Esophagus squamous epithelium (tissue), 5 donors: ENCODE results near the gene UNCX. TPM values are rescaled to one million over a fixed set of nuclear protein-coding genes. Genes with fewer than 3 reads are reported as not detected.

ENCODE experiments used
- DNase-seq: peaks from one replicate; lab custom pipeline; 2025; lab: John Stamatoyannopoulos, UW
- H3K27ac ChIP-seq, 4 donors: fragments of 200-600 bp; sonication (generic); one replicate each; pipeline ENCODE4 v1.5.1; 2016 to 2019; ENCODE audit warnings: mild to moderate bottlenecking in 1 of 4
- H3K27me3 ChIP-seq, 4 donors: fragments of 200-600 bp; sonication (generic); 1 replicate in 3 of 4; 2 replicates in 1 of 4; pipeline versions ENCODE4 v1.5.1 to v1.6.0; 2017 to 2021; ENCODE audit warnings: antibody characterized with exemption in 1 of 4
- H3K36me3 ChIP-seq, 3 donors: fragments of 200-600 bp; sonication (generic); one replicate each; pipeline ENCODE4 v1.5.1; 2016 to 2019
- H3K4me1 ChIP-seq, 3 donors: fragments of 200-600 bp; sonication (generic); one replicate each; pipeline ENCODE4 v1.5.1; 2017 to 2019
- H3K4me3 ChIP-seq, 4 donors: fragments of 200-600 bp; sonication (generic); 1 replicate in 3 of 4; 2 replicates in 1 of 4; pipeline ENCODE4 v1.5.1; 2016 to 2019; ENCODE audit warnings: mild to moderate bottlenecking in 2 of 4, moderate library complexity in 1 of 4
- H3K9me3 ChIP-seq, 3 donors: fragments of 200-600 bp; sonication (generic); one replicate each; pipeline ENCODE4 v1.5.1; 2016 to 2019
- CTCF ChIP-seq, 6 experiments: fragments of 450-650 bp in 4 of 6; fragments of 200-600 bp in 2 of 6; sonication (generic) in 2 of 6; IDR thresholded peaks; one replicate each; pipeline ENCODE4 v1.5.1; 2016 to 2019; ENCODE audit warnings: antibody characterized with exemption in 6 of 6, mild to moderate bottlenecking in 4 of 6, moderate library complexity in 4 of 6
- POLR2A ChIP-seq, 4 donors: fragments of 450-650 bp; IDR thresholded peaks; one replicate each; pipeline ENCODE4 v1.6.1; 2017; ENCODE audit warnings: antibody characterized with exemption in 4 of 4, mild to moderate bottlenecking in 4 of 4, moderate library complexity in 3 of 4
- WGBS, 2 donors: methylation state at CpG; one replicate each; pipeline ENCODE4 v1.1.5; 2018; 5-methylcytosine and 5-hydroxymethylcytosine counted together
- intact Hi-C: fragments of 100-400 bp; cut with DNase I; formaldehyde crosslinking; loops from one replicate; pipeline ENCODE4 v1.15.0; 2022
- total RNA-seq, 4 donors: library from RNA; depleted of rRNA; stranded (reverse); fragments of >200 nt; gene quantifications; one replicate each; pipeline ENCODE4 v1.1.0, GENCODE V29; 2016
- donor health status: DM: yes; HTN: yes; CAD: no.

The UNCX gene
- total RNA-seq, 4 donors from 2014 or later = not detected

GRCh38 chr7:1246871-1247526, 14.3 kb downstream of the UNCX start:
- Histone ChIP-seq H3K9me3 (no peaks in the 10 kb centered on the region), H3K27ac (no peak overlapping the region), H3K36me3 (no peaks in the 10 kb centered on the region), H3K4me3 (peak overlapping the region in 1 of 4 donors; percentile 23), H3K27me3 (peaks cover 66 to 100% (median 81%) of the 10 kb centered on the region in 4 donors), H3K4me1 (peaks cover 8 to 41% (median 19%) of the 10 kb centered on the region in 3 donors)
- WGBS, 2 donors = 6 to 17% methylated on average over 25 to 32 of the region's 68 CpGs
- TF ChIP-seq CTCF (IDR thresholded peaks at IDR 0.05) (no peak), POLR2A (IDR thresholded peaks at IDR 0.05) (no peak)
- no peak for DNase-seq
- intact Hi-C loops = no loop called here

GRCh38 chr7:1247527-1248041, 14.9 kb downstream of the UNCX start:
- no peaks in the 10 kb centered on the region for H3K36me3 ChIP-seq
- peaks cover 61 to 100% (median 77%) of the 10 kb centered on the region in 4 donors for H3K27me3 ChIP-seq
- WGBS, 2 donors = 3 to 10% methylated on average over 6 to 8 of the region's 48 CpGs
- H3K27ac ChIP-seq = no peak overlapping the region
- H3K4me3 ChIP-seq = peak overlapping the region in 1 of 4 donors; percentile 23
- TF ChIP-seq CTCF (IDR thresholded peaks at IDR 0.05) (no peak), POLR2A (IDR thresholded peaks at IDR 0.05) (no peak)
- no peaks in the 10 kb centered on the region for H3K9me3 ChIP-seq
- intact Hi-C loops = no loop called here
- H3K4me1 ChIP-seq = peaks cover 8 to 35% (median 19%) of the 10 kb centered on the region in 3 donors
- no peak for DNase-seq

- TF ChIP-seq CTCF (IDR thresholded peaks at IDR 0.05) = no peak
- TF ChIP-seq POLR2A (IDR thresholded peaks at IDR 0.05) = no peak
- intact Hi-C loops = no loop called here
- no peak for DNase-seq
- H3K4me1 ChIP-seq = peaks cover 8 to 31% (median 19%) of the 10 kb centered on the region in 3 donors
- H3K9me3 ChIP-seq = no peaks in the 10 kb centered on the region
- peaks cover 54 to 100% (median 72%) of the 10 kb centered on the region in 4 donors for H3K27me3 ChIP-seq
- H3K4me3 ChIP-seq = no peak overlapping the region
- no peak overlapping the region for H3K27ac ChIP-seq
- 2 to 5% methylated on average over 7 to 18 of the region's 27 CpGs for WGBS, 2 donors
- H3K36me3 ChIP-seq = no peaks in the 10 kb centered on the region
Measured at GRCh38 chr7:1248143-1248915, 15.7 kb downstream of the UNCX start.

- H3K9me3 ChIP-seq = no peaks in the 10 kb centered on the region
- H3K27me3 ChIP-seq = peaks cover 47 to 100% (median 67%) of the 10 kb centered on the region in 4 donors
- no peak for TF ChIP-seq POLR2A (IDR thresholded peaks at IDR 0.05)
- TF ChIP-seq CTCF (IDR thresholded peaks at IDR 0.05) = no peak
- WGBS, 2 donors = 0 to 9% methylated on average over 4 to 5 of the region's 26 CpGs
- H3K36me3 ChIP-seq = no peaks in the 10 kb centered on the region
- no peak for DNase-seq
- peaks cover 8 to 31% (median 19%) of the 10 kb centered on the region in 3 donors for H3K4me1 ChIP-seq
- no peak overlapping the region for H3K27ac ChIP-seq
- no peak overlapping the region for H3K4me3 ChIP-seq
- intact Hi-C loops = no loop called here
Measured at GRCh38 chr7:1248916-1249581, 16.4 kb downstream of the UNCX start.
